Mammary epithelial cell (primary cell): ENCODE measurements around the gene ZNF384.

Experiments
- CTCF ChIP-seq, 2 donors: IDR thresholded peaks in 1 of 2; conservative IDR thresholded peaks in 1 of 2; 2 replicates each; pipeline ENCODE4 v1.5.1; 2011 to 2012; ENCODE audit warnings: inconsistent platforms in 2 of 2, low read length in 2 of 2, mild to moderate bottlenecking in 2 of 2, control low read depth in 1 of 2, low read depth in 1 of 2; ENCODE audit not compliant: insufficient read depth in 1 of 2; ENCODE audit errors: extremely low read depth in 1 of 2
- EZH2 ChIP-seq: IDR thresholded peaks from 2 replicates; pipeline ENCODE4 v1.6.1; 2012; ENCODE audit warnings: low read length, inconsistent platforms, borderline replicate concordance

- TF ChIP-seq CTCF (conservative IDR thresholded peaks at IDR 0.05 in 1 of 2, IDR thresholded peaks at IDR 0.05 in 1 of 2; ENCODE audit: extremely low read depth in 1 of 2, insufficient read depth in 1 of 2, low read depth in 1 of 2, low read length in 2 of 2) = no peak
- TF ChIP-seq EZH2 = no peak
Observed at GRCh38 chr12:6700646-6701051, 11.5 kb upstream of the ZNF384 start, which contains the start of gene PIANP.
